HG03457 (cell line): ENCODE data around the gene FUT4.
"Not testable (repeated sequence)": the region's sequence is repeated elsewhere in the genome, so short reads cannot be mapped to it uniquely, and the experiment has no call there.

Experiments
- ATAC-seq: cut with Tn5 transposase; IDR thresholded peaks from one replicate; pipeline ENCODE4 v1.9.1; 2021; ENCODE audit warnings: moderate number of reproducible peaks; ENCODE audit not compliant: unreplicated experiment

FUT4 gene

GRCh38 chr11:94543695-94544645, at the start of gene FUT4:
Gene FUT4, plus strand, starts transcription at chr11:94543921. Its CDS starts 213 bp downstream, at chr11:94544134.
- ATAC-seq: peak; percentile 83

GRCh38 chr11:94494126-94494680, 49.5 kb upstream of the FUT4 start:
- ATAC-seq: peak; percentile 45

- no peak for ATAC-seq
These were observed 43.5 kb upstream of the FUT4 start for GRCh38 chr11:94500181-94500580.

- ATAC-seq: no peak
These were observed 42.2 kb upstream of the FUT4 start for GRCh38 chr11:94501522-94501921.

DNA sequence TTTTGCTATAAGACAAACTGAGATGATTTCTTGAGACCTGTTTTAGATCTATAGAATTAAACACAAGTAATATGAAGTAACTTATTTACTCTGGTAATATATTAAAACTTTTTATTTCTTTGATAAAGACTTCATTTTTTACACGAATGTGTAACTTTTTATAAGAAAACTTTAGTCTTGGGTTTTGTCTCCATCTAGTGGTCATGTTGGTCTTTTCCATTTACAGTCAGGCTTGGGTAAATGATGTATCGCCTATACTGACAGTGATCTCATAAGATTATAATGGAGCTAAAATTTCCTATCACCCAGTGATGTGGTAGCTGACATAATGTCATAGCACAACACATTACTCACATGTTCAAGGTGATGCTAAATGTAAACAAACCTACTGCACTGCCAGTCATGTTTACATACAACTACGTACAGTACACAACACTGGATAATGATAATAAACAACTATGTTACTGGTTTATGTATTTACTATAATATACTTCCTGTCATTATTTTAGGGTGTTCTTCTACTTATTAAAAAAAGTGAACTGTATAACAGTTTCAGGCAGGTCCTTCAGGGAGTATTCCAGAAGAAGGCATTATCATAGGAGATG, 38.9 kb upstream of the FUT4 start:
- ATAC-seq: no peak

DNA sequence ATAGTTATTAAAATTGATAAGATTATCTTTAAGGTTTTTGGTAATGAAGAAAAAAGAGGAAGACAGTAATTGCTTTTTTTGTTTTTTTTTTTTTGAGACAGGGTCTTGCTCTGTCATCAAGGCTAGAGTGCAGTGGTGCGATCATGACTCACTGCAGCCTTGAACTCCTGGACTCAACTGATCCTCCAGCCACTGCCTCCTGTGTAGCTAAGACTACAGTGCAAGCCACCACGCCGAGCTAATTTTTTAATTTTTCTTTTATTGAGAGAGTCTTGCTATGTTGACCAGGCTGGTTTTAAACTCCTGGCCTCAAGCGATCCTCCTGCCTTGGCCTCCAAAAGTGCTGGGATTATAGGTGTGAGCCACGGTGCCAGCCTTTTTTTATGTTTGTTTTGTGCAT, 37.2 kb upstream of the FUT4 start:
- not testable (repeated sequence) for ATAC-seq

DNA sequence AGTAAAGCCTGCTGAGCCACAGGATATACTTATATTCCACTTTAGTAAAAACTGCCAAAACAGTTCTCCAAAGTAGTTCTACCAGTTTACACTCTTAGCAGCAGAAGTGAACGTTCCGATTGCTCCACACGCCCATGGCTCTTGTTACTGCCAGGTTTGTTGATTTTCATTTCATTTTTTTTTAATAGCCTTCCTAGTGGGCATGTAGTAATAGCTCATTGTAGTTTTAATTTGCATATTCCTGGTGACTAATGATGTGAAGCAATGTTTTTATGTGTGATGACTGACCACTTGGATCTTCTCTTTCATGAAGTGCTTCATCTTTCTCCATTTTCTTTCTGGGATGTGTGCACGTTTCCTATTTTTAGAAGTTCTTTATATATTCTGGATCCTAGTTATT, 36.2 kb upstream of the FUT4 start:
- no peak for ATAC-seq

GRCh38 chr11:94511932-94512781, 31.6 kb upstream of the FUT4 start, which contains the start of gene C11orf97:
Gene C11orf97, plus strand, starts transcription at chr11:94512461. Its CDS starts 68 bp downstream, at chr11:94512529.
- peak; percentile 84 for ATAC-seq

DNA sequence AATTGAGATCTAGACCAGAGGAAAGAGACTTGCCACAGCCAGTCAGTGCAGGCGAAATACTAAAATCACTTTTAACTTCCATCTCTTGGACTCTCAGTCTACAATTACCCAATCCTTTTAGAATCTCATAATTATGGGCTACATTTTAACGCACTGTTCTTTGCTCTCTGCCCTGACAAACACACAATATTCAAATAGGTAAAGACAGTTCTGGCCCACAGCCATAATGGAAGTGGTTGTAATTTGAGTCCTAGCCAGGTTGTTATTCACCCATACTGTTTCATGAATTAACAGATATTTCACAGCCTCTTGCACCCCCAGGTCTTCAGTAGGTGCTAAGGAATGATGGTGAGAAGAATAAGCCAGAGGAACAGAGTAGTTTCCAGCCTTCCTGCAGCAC, 30.6 kb upstream of the FUT4 start:
- ATAC-seq: no peak

DNA sequence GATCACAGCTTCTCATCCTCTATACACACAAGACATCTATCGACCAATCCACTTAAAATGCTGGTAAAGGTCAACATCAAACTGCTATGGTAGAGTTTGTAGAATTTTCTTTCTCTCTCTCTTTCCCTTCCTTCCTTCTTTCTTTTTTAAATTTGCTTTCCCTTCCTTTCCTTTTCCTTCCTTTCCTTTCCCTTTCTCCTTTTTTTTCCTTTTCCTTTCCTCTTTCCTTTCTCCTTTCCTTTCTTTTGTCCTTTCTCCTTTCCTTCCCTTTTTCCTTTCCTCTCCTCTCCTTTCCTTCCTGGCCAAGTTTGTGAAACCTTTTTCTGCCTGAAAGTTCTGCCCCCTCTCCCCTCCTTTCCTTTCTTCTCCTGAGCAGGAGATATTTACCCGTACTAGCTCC, 28.3 kb upstream of the FUT4 start:
- no peak for ATAC-seq

GRCh38 chr11:94516725-94517124, 27.0 kb upstream of the FUT4 start:
- no peak for ATAC-seq

GRCh38 chr11:94518300-94518699, 25.4 kb upstream of the FUT4 start:
- ATAC-seq: no peak

GRCh38 chr11:94519478-94520084, 24.1 kb upstream of the FUT4 start:
- no peak for ATAC-seq

DNA sequence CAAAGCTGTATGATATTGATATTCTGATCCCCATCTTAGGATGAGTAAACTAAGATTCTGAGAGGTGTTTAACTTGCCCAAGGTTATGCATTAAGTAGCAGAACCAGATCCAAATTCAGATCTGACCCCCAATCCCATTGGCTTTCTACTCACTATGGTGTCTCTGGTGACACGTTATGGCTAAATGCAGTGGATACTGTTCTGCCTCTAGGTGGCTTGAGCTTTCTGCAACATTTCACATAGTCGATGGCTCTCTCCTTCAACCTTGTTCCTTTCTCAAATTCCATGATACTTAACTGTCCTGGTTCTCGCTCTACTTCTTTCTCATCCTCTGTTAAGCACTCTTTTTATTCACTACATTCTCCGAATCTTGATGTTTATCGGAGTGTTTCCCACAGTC, 22.0 kb upstream of the FUT4 start:
- ATAC-seq: no peak

- no peak for ATAC-seq
These were observed 19.4 kb upstream of the FUT4 start for GRCh38 chr11:94524341-94524740.

DNA sequence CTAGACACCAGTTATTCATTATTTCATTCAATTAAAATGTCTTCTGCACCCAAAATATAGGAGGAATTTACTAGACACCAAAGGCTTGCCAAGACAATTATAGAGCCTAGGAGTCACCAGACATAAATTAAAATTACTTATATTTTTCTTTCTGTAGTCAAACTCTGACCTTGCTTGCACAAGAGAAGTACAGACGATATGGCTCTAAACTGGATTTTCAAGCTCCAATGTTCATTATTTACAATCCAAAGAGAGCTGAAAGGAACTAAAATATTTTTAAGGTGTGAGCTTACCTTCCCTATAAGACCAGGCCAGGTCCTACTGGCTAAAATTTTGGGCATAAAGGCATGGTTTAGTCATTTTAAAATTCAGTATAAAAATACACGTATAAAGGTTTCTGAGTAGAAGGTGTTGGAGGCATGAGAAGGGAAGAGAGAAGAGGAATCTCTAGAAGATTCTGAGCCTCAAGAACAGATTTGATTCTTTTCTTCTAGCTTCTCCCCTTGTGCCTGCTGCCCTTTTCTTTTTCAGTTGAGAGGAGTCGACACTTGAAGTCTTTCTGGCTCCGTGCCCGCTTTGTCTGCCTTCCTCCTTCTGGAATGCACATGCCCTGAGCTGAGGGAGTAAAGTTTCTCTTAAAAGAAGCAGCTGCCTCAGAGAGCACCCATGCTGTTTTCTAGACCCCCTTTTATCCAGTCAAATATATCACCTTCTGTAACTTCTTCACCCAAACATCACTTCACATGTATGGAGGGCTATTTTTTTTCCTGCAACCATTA, 18.0 kb upstream of the FUT4 start:
- ATAC-seq: no peak

- ATAC-seq: no peak
These were observed 16.9 kb upstream of the FUT4 start for GRCh38 chr11:94526645-94527438.

DNA sequence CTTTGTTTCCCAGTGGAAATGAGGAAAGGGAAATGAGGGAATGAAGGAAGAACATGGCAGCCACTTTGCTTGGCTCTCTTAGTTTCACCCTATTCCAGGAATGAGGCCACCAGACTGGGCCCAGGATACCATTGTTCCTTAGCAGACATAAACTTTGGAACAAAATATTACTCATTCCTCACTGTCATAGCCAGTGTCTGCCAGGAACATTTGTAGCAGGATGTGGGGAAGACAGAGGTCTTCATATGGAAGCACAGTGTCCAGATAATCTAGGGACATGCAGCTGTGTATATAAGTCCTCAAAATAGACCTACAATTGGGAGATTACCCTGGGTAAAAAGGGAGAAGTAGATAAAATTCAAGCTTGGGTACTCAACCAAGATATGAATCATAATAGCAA, 15.2 kb upstream of the FUT4 start:
- no peak for ATAC-seq

- no peak for ATAC-seq
These were observed 11.5 kb upstream of the FUT4 start for GRCh38 chr11:94532211-94532610.
